A549 (cell line): ENCODE data around the gene TCP11.

Source experiments
- CEBPB ChIP-seq, 2 experiments: fragments of >200 bp in 1 of 2; sonication (Bioruptor Twin) in 1 of 2; formaldehyde crosslinking in 1 of 2; IDR thresholded peaks; 2 replicates each; pipeline ENCODE4 v1.6.1; 2012 to 2016
- EHMT2 ChIP-seq: fragments of 200-600 bp; sonication (generic); IDR thresholded peaks from 2 replicates; pipeline ENCODE4 v1.6.1; 2016; ENCODE audit warnings: antibody characterized with exemption, low read depth, mild to moderate bottlenecking, moderate library complexity
- EP300 ChIP-seq, 2 experiments: fragments of >200 bp; sonication (Bioruptor Twin); formaldehyde crosslinking; IDR thresholded peaks; 2 replicates in 1 of 2; 3 replicates in 1 of 2; pipeline ENCODE4 v1.6.1; 2016 to 2017
- FOXS1 ChIP-seq: fragments of 250-450 bp; sonication (Bioruptor Pico); IDR thresholded peaks from 2 replicates; pipeline ENCODE4 v1.5.0; 2020; ENCODE audit warnings: mild to moderate bottlenecking, moderate library complexity
- HDAC2 ChIP-seq: fragments of 200-600 bp; sonication (generic); IDR thresholded peaks from 2 replicates; pipeline ENCODE4 v1.6.1; 2016
- JUNB ChIP-seq: fragments of >200 bp; sonication (Bioruptor Twin); formaldehyde crosslinking; IDR thresholded peaks from 2 replicates; pipeline ENCODE4 v1.6.1; 2016
- KDM5A ChIP-seq: fragments of 200-600 bp; sonication (generic); IDR thresholded peaks from 2 replicates; pipeline ENCODE4 v1.6.1; 2016; ENCODE audit warnings: antibody characterized with exemption, mild to moderate bottlenecking
- POLR2A ChIP-seq: IDR thresholded peaks from 2 replicates; pipeline ENCODE4 v1.6.1; 2012; ENCODE audit warnings: mild to moderate bottlenecking, low read length
- RCOR1 ChIP-seq: fragments of 150-350 bp; IDR thresholded peaks from 2 replicates; pipeline ENCODE4 v1.6.1; 2014; ENCODE audit warnings: antibody characterized with exemption, low read length, low read depth
- SREBF2 ChIP-seq: fragments of 450-650 bp; IDR thresholded peaks from 2 replicates; pipeline ENCODE4 v1.6.1; 2014; ENCODE audit warnings: mild to moderate bottlenecking, moderate library complexity
- TF ChIP-seq, protein P1 (sequence below): fragments of >200 bp; sonication (Bioruptor Twin); formaldehyde crosslinking; IDR thresholded peaks from 3 replicates; pipeline ENCODE4 v1.5.1; 2016
- TF ChIP-seq, protein P2 (sequence below): fragments of 150-350 bp; IDR thresholded peaks from 2 replicates; pipeline ENCODE4 v1.6.1; 2014; ENCODE audit warnings: low read depth, mild to moderate bottlenecking, low read length

GRCh38 chr6:35170891-35171290 is 29.8 kb upstream of the TCP11 start:
- TF ChIP-seq RCOR1 (no peak), KDM5A (no peak), EP300 (IDR thresholded peaks at IDR 0.05) (no peak), EHMT2 (no peak), POLR2A (no peak), JUNB (no peak), SREBF2 (no peak), HDAC2 (no peak), CEBPB (IDR thresholded peaks at IDR 0.05) (no peak), FOXS1 (CRISPR knock-in tag) (no peak)
- TF ChIP-seq, protein P1, sequence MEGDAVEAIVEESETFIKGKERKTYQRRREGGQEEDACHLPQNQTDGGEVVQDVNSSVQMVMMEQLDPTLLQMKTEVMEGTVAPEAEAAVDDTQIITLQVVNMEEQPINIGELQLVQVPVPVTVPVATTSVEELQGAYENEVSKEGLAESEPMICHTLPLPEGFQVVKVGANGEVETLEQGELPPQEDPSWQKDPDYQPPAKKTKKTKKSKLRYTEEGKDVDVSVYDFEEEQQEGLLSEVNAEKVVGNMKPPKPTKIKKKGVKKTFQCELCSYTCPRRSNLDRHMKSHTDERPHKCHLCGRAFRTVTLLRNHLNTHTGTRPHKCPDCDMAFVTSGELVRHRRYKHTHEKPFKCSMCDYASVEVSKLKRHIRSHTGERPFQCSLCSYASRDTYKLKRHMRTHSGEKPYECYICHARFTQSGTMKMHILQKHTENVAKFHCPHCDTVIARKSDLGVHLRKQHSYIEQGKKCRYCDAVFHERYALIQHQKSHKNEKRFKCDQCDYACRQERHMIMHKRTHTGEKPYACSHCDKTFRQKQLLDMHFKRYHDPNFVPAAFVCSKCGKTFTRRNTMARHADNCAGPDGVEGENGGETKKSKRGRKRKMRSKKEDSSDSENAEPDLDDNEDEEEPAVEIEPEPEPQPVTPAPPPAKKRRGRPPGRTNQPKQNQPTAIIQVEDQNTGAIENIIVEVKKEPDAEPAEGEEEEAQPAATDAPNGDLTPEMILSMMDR, result no peak
- TF ChIP-seq, protein P2, sequence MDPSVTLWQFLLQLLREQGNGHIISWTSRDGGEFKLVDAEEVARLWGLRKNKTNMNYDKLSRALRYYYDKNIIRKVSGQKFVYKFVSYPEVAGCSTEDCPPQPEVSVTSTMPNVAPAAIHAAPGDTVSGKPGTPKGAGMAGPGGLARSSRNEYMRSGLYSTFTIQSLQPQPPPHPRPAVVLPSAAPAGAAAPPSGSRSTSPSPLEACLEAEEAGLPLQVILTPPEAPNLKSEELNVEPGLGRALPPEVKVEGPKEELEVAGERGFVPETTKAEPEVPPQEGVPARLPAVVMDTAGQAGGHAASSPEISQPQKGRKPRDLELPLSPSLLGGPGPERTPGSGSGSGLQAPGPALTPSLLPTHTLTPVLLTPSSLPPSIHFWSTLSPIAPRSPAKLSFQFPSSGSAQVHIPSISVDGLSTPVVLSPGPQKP, result no peak
